HG02981 (cell line): ENCODE measurements around the gene PFKM.

Experiments used
- ATAC-seq: cut with Tn5 transposase; IDR thresholded peaks from one replicate; pipeline ENCODE4 v1.9.1; 2021; ENCODE audit warnings: mild to moderate bottlenecking, moderate library complexity; ENCODE audit not compliant: unreplicated experiment

PFKM gene

GRCh38 chr12:48184549-48184922, 65.4 kb downstream of the PFKM start:
- ATAC-seq: no peak

- no peak for ATAC-seq
Observed at GRCh38 chr12:48185181-48185919, 66.2 kb downstream of the PFKM start.

- no peak for ATAC-seq
Observed at GRCh38 chr12:48187916-48188695, 68.9 kb downstream of the PFKM start.

GRCh38 chr12:48189331-48190125, 70.4 kb downstream of the PFKM start:
- no peak for ATAC-seq

- ATAC-seq: no peak
Observed at GRCh38 chr12:48191096-48191495, 71.9 kb downstream of the PFKM start.

- no peak for ATAC-seq
Observed at GRCh38 chr12:48192861-48193260, 73.7 kb downstream of the PFKM start.

- ATAC-seq: no peak
Observed at GRCh38 chr12:48193623-48194022, 74.5 kb downstream of the PFKM start.

GRCh38 chr12:48194799-48195201, 75.6 kb downstream of the PFKM start:
- no peak for ATAC-seq
